ENCODE measurements around the gene SLC66A3.
"Not testable (repeated sequence)": the region's sequence is repeated elsewhere in the genome, so short reads cannot be mapped to it uniquely, and the experiment has no call there.

The SLC66A3 gene

GRCh38 chr2:11163439-11164317 is 8.4 kb downstream of the SLC66A3 start:
- no peak for DNase-seq (ENCODE audit: low read depth in 2 of 2)

- not testable (repeated sequence) for DNase-seq (ENCODE audit: low read depth in 2 of 2)
These were observed 9.8 kb downstream of the SLC66A3 start for GRCh38 chr2:11165046-11165445.

GRCh38 chr2:11166476-11166875 is 11.2 kb downstream of the SLC66A3 start:
- DNase-seq (ENCODE audit: low read depth in 2 of 2): no peak

GRCh38 chr2:11168488-11168887 is 13.2 kb downstream of the SLC66A3 start:
- no peak for DNase-seq (ENCODE audit: low read depth in 2 of 2)

GRCh38 chr2:11169333-11169732 is 14.1 kb downstream of the SLC66A3 start:
- DNase-seq (ENCODE audit: low read depth in 2 of 2): no peak

GRCh38 chr2:11174222-11174621 is 19.0 kb downstream of the SLC66A3 start:
- DNase-seq (ENCODE audit: low read depth in 2 of 2): no peak

- no peak for DNase-seq (ENCODE audit: low read depth in 2 of 2)
These were observed 20.1 kb downstream of the SLC66A3 start for GRCh38 chr2:11175293-11175795.

- DNase-seq (ENCODE audit: low read depth in 2 of 2): no peak
These were observed 22.8 kb downstream of the SLC66A3 start for GRCh38 chr2:11177871-11178690.

- DNase-seq (ENCODE audit: low read depth in 2 of 2): no peak
These were observed 23.9 kb downstream of the SLC66A3 start for GRCh38 chr2:11179196-11179595.

- no peak for DNase-seq (ENCODE audit: low read depth in 2 of 2)
These were observed 24.6 kb downstream of the SLC66A3 start for GRCh38 chr2:11179899-11180298.

GRCh38 chr2:11180653-11181052 is 25.4 kb downstream of the SLC66A3 start:
- no peak for DNase-seq (ENCODE audit: low read depth in 2 of 2)

GRCh38 chr2:11182951-11183350 is 27.7 kb downstream of the SLC66A3 start:
- DNase-seq (ENCODE audit: low read depth in 2 of 2): no peak

- no peak for DNase-seq (ENCODE audit: low read depth in 2 of 2)
These were observed 30.9 kb downstream of the SLC66A3 start for GRCh38 chr2:11186145-11186544.

GRCh38 chr2:11187083-11187619 is 31.9 kb downstream of the SLC66A3 start:
- DNase-seq (ENCODE audit: low read depth in 2 of 2): no peak

- DNase-seq (ENCODE audit: low read depth in 2 of 2): no peak
These were observed 32.5 kb downstream of the SLC66A3 start for GRCh38 chr2:11187731-11188130.

GRCh38 chr2:11196246-11196645 is 41.0 kb downstream of the SLC66A3 start:
- DNase-seq (ENCODE audit: low read depth in 2 of 2): no peak

GRCh38 chr2:11200651-11201050 is 45.4 kb downstream of the SLC66A3 start:
- no peak for DNase-seq (ENCODE audit: low read depth in 2 of 2)

GRCh38 chr2:11201969-11202368 is 46.7 kb downstream of the SLC66A3 start:
- DNase-seq (ENCODE audit: low read depth in 2 of 2): no peak

- DNase-seq (ENCODE audit: low read depth in 2 of 2): no peak
These were observed 48.2 kb downstream of the SLC66A3 start for GRCh38 chr2:11203480-11203879.

GRCh38 chr2:11208083-11208482 is 52.8 kb downstream of the SLC66A3 start:
- no peak for DNase-seq (ENCODE audit: low read depth in 2 of 2)

- DNase-seq (ENCODE audit: low read depth in 2 of 2): no peak
These were observed 57.4 kb downstream of the SLC66A3 start for GRCh38 chr2:11212645-11213044.

GRCh38 chr2:11213090-11213638 is 57.9 kb downstream of the SLC66A3 start:
- DNase-seq (ENCODE audit: low read depth in 2 of 2): no peak
